Spleen (tissue), 11 donors: ENCODE measurements around the gene SPTBN1. TPM values are rescaled to one million over a fixed set of nuclear protein-coding genes. Genes with fewer than 3 reads are reported as not detected.

Experiments
- DNase-seq: peaks from one replicate; pipeline ENCODE4 v3.0.0-alpha.2; 2020
- H3K27ac ChIP-seq, 8 donors: fragments of 200-600 bp; sonication (generic) in 7 of 8; 1 replicate in 4 of 8; 2 replicates in 4 of 8; pipeline versions ENCODE4 v1.5.0 to v1.8.0; 2016 to 2021; ENCODE audit warnings: inconsistent platforms in 4 of 8, mild to moderate bottlenecking in 4 of 8, moderate library complexity in 1 of 8
- H3K27me3 ChIP-seq, 7 donors: fragments of 200-600 bp; sonication (generic) in 6 of 7; replicated peaks in 1 of 7; 1 replicate in 4 of 7; 2 replicates in 3 of 7; pipeline versions ENCODE4 v1.5.0 to v1.8.0; 2016 to 2021; ENCODE audit warnings: inconsistent platforms in 3 of 7, mild to moderate bottlenecking in 1 of 7
- H3K36me3 ChIP-seq, 6 donors: fragments of 200-600 bp; sonication (generic) in 5 of 6; 1 replicate in 4 of 6; 2 replicates in 2 of 6; pipeline versions ENCODE4 v1.5.0 to v1.8.0; 2016 to 2021; ENCODE audit warnings: inconsistent platforms in 2 of 6
- H3K4me1 ChIP-seq, 6 donors: fragments of 200-600 bp; sonication (generic) in 5 of 6; 1 replicate in 3 of 6; 2 replicates in 3 of 6; pipeline versions ENCODE4 v1.5.0 to v1.8.0; 2016 to 2021; ENCODE audit warnings: inconsistent platforms in 3 of 6
- H3K4me3 ChIP-seq, 8 donors: fragments of 200-600 bp; sonication (generic) in 7 of 8; 1 replicate in 4 of 8; 2 replicates in 4 of 8; pipeline versions ENCODE4 v1.5.0 to v1.8.0; 2016 to 2021; ENCODE audit warnings: inconsistent platforms in 4 of 8, mild to moderate bottlenecking in 4 of 8, moderate library complexity in 2 of 8
- H3K9me3 ChIP-seq, 8 donors: fragments of 200-600 bp; sonication (generic) in 7 of 8; 1 replicate in 4 of 8; 2 replicates in 4 of 8; pipeline versions ENCODE4 v1.5.0 to v1.8.0; 2016 to 2021; ENCODE audit warnings: inconsistent platforms in 4 of 8
- CTCF ChIP-seq, 11 experiments: fragments of 200-600 bp in 7 of 11; fragments of 450-650 bp in 4 of 11; sonication (generic) in 4 of 11; IDR thresholded peaks in 8 of 11; conservative IDR thresholded peaks in 3 of 11; 1 replicate in 7 of 11; 2 replicates in 4 of 11; pipeline versions ENCODE4 v1.4.0 to v1.8.0; 2016 to 2021; ENCODE audit warnings: antibody characterized with exemption in 11 of 11, inconsistent platforms in 4 of 11, mild to moderate bottlenecking in 1 of 11
- POLR2A ChIP-seq, 3 donors: fragments of 450-650 bp; IDR thresholded peaks; one replicate each; pipeline ENCODE4 v1.5.1; 2017; ENCODE audit warnings: antibody characterized with exemption in 3 of 3, mild to moderate bottlenecking in 1 of 3
- POLR2AphosphoS5 ChIP-seq, 3 donors: sonication (generic); formaldehyde crosslinking; IDR thresholded peaks; one replicate each; pipeline ENCODE4 v1.5.1; 2017; ENCODE audit warnings: antibody characterized with exemption in 3 of 3
- WGBS, 5 donors: extraction: QIAGEN DNeasy Blood & Tissue Kit in 3 of 5; methylation state at CpG; one replicate each; pipeline versions ENCODE4 v1.1.5 to v1.1.7; 2013 to 2018; 5-methylcytosine and 5-hydroxymethylcytosine counted together
- intact Hi-C: fragments of 100-400 bp; cut with DNase I; formaldehyde crosslinking; loops from one replicate; pipeline ENCODE4 v1.15.0; 2023; ENCODE audit warnings: low total_unique reads
- polyA plus RNA-seq, 3 donors: library from polyadenylated mRNA; stranded (reverse); fragments of 200-250 nt; gene quantifications; one replicate each; pipeline ENCODE4 v1.2.1, GENCODE V29; 2013
- total RNA-seq, 7 donors: library from RNA; depleted of rRNA in 3 of 7; stranded (reverse); fragments of >200 nt in 3 of 7; fragmentation: NEBNext Ultra II Directional in 4 of 7; extraction: Animal tissue kit (Norgen Biotek cat#: 25700) in 4 of 7; gene quantifications; one replicate each; pipeline versions ENCODE4 v1.1.0 to v1.2.1, GENCODE V29; 2016 to 2021
- donor health status: healthy with polysubstance abuse.
- donor health status: DM: no; HTN: no; CAD: no; lungs with moderate emphysema.
- donor health status: DM: no; HTN: no; CAD: no.
- donor health status: Bipolar disorder and iron deficiency.
- donor health status: healthy.
- donor health status: DM: no; HTN: no; CAD: no.
- donor health status: DM: yes; HTN: yes; CAD: no.

Gene SPTBN1
- total and polyA plus RNA-seq, 10 donors, result 32.7 to 352 (median 269) TPM

DNA sequence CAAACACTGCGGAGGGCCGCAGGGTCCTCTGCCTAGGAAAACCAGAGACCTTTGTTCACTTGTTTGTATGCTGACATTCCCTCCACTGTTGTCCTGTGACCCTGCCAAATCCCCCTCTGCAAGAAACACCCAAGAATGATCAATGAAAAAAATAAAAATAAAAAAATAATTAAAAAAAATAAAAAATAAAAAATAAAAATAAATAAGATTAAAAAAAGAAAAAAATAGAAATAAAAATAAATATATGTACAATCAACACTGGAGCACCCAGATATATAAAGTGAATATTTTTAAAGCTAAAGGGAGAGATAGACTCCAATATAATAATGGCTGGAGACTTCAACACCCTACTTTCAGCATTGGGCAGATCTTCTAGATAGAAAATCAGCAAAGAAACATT is 243.5 kb downstream of the SPTBN1 start:
- Histone ChIP-seq H3K4me1 (peaks cover 0 to 3% (median 0%) of the 10 kb centered on the region in 6 donors), H3K27ac (no peak overlapping the region), H3K9me3 (no peaks in the 10 kb centered on the region), H3K27me3 (no peaks in the 10 kb centered on the region), H3K4me3 (no peak overlapping the region), H3K36me3 (no peaks in the 10 kb centered on the region)
- TF ChIP-seq POLR2A (IDR thresholded peaks at IDR 0.05) (no peak), POLR2AphosphoS5 (IDR thresholded peaks at IDR 0.05) (no peak), CTCF (IDR thresholded peaks at IDR 0.05 in 8 of 11, conservative IDR thresholded peaks at IDR 0.05 in 3 of 11) (no peak)
- 95 to 98% (median 96%) methylated on average over 2 of the region's 2 CpGs for WGBS, 5 donors
- intact Hi-C loops, result loop anchor here (5.0 to 10.0 kb wide), 2 partner anchors 172 to 595 kb away; no protein-coding TSS in a partner anchor
- DNase-seq, result no peak

DNA sequence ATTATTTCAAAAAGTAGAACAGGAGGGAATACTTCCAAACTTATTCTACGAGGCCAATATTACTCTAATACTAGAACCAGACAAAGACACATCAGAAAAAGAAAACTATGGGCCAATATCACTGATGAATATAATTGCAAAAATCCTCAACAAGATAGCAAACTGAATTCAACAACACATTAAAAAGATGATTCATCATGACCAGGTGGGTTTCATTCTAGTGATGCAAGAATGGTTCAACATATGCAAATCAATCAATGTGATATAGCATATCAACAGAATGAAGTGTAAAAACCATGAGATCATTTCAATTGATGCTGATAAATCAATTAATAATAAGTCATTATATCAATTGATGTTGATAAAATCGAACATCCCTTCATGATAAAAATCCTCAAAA is 244.9 kb downstream of the SPTBN1 start:
- WGBS, 5 donors, result 81 to 95% (median 88%) methylated on average over 2 of the region's 2 CpGs
- no peak overlapping the region for H3K27ac ChIP-seq
- H3K36me3 ChIP-seq, result no peaks in the 10 kb centered on the region
- intact Hi-C loops, result loop anchor here (5.0 to 10.0 kb wide), 2 partner anchors 174 to 596 kb away; no protein-coding TSS in a partner anchor
- H3K27me3 ChIP-seq, result no peaks in the 10 kb centered on the region
- H3K4me1 ChIP-seq, result peaks cover 0 to 4% (median 0%) of the 10 kb centered on the region in 6 donors
- H3K9me3 ChIP-seq, result no peaks in the 10 kb centered on the region
- no peak for DNase-seq
- no peak overlapping the region for H3K4me3 ChIP-seq
- TF ChIP-seq POLR2A (IDR thresholded peaks at IDR 0.05), result no peak
- TF ChIP-seq POLR2AphosphoS5 (IDR thresholded peaks at IDR 0.05), result no peak

DNA sequence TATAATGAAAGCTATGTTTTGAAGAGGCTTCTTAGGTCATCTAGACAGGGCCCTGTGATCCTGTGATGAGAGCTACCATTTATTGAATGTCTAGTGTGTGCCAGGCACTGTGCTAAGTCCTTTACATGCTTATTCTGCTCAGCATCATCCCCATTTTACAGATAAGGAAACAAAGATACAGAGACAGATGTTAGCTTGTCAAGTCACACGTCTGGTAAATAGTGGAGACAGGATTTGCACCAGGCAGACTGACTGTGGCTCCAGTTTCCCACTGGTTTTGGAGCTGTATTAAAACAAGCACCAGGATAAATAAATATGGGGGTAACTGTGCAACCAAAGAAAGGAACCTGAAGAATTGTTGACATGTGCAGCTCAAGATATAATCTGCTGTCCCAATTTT is 248.1 kb downstream of the SPTBN1 start:
- no peak for TF ChIP-seq POLR2AphosphoS5 (IDR thresholded peaks at IDR 0.05)
- no peak for TF ChIP-seq CTCF (IDR thresholded peaks at IDR 0.05 in 8 of 11, conservative IDR thresholded peaks at IDR 0.05 in 3 of 11)
- no peak for TF ChIP-seq POLR2A (IDR thresholded peaks at IDR 0.05)
- Histone ChIP-seq H3K36me3 (no peaks in the 10 kb centered on the region), H3K27ac (no peak overlapping the region), H3K27me3 (peaks cover 0 to 17% (median 9%) of the 10 kb centered on the region in 7 donors), H3K4me1 (peaks cover 0 to 14% (median 11%) of the 10 kb centered on the region in 6 donors), H3K4me3 (no peak overlapping the region), H3K9me3 (no peaks in the 10 kb centered on the region)
- WGBS, 5 donors, result 92 to 97% (median 93%) methylated on average over 1 of the region's 1 CpG
- intact Hi-C loops, result loop anchor here (5.0 to 10.0 kb wide), 2 partner anchors 177 to 599 kb away; no protein-coding TSS in a partner anchor
- DNase-seq, result no peak

- H3K4me1 ChIP-seq, result peaks cover 0 to 18% (median 14%) of the 10 kb centered on the region in 6 donors
- H3K27me3 ChIP-seq, result peaks cover 0 to 24% (median 12%) of the 10 kb centered on the region in 7 donors
- no peaks in the 10 kb centered on the region for H3K36me3 ChIP-seq
- TF ChIP-seq POLR2AphosphoS5 (IDR thresholded peaks at IDR 0.05) (no peak), CTCF (IDR thresholded peaks at IDR 0.05 in 8 of 11, conservative IDR thresholded peaks at IDR 0.05 in 3 of 11) (peak in 10 of 11 experiments; percentile 43 to 76 (median 64)), POLR2A (IDR thresholded peaks at IDR 0.05) (no peak)
- H3K27ac ChIP-seq, result no peak overlapping the region
- WGBS, 5 donors, result 8 to 17% (median 12%) methylated on average over 3 of the region's 3 CpGs
- H3K4me3 ChIP-seq, result no peak overlapping the region
- H3K9me3 ChIP-seq, result no peaks in the 10 kb centered on the region
- DNase-seq, result no peak
- intact Hi-C loops, result loop anchor here (5.0 to 10.0 kb wide), 2 partner anchors 178 to 600 kb away; no protein-coding TSS in a partner anchor
These were observed 248.8 kb downstream of the SPTBN1 start for GRCh38 chr2:54704688-54705605.
